GM18858 (cell line): ENCODE data around the gene TMEM179.
"Not testable (repeated sequence)": the region's sequence is repeated elsewhere in the genome, so short reads cannot be mapped to it uniquely, and the experiment has no call there.

Experiments used
- ATAC-seq: cut with Tn5 transposase; IDR thresholded peaks from one replicate; pipeline ENCODE4 v1.9.1; 2021; ENCODE audit not compliant: unreplicated experiment

The TMEM179 gene

GRCh38 chr14:104638190-104638589, 33.6 kb upstream of the TMEM179 start:
- no peak for ATAC-seq

GRCh38 chr14:104637546-104638003, 33.0 kb upstream of the TMEM179 start:
- ATAC-seq: no peak

GRCh38 chr14:104636846-104637545, 32.4 kb upstream of the TMEM179 start:
- ATAC-seq: not testable (repeated sequence)

GRCh38 chr14:104636131-104636530, 31.6 kb upstream of the TMEM179 start:
- no peak for ATAC-seq

GRCh38 chr14:104635717-104636116, 31.1 kb upstream of the TMEM179 start:
- no peak for ATAC-seq

- ATAC-seq: no peak
Measured at GRCh38 chr14:104634886-104635570, 30.5 kb upstream of the TMEM179 start.

- ATAC-seq: no peak
Measured at GRCh38 chr14:104634138-104634760, 29.7 kb upstream of the TMEM179 start.

- no peak for ATAC-seq
Measured at GRCh38 chr14:104633276-104634137, 28.9 kb upstream of the TMEM179 start.

- no peak for ATAC-seq
Measured at GRCh38 chr14:104632781-104633180, 28.2 kb upstream of the TMEM179 start.

GRCh38 chr14:104624939-104625338, 20.4 kb upstream of the TMEM179 start:
- no peak for ATAC-seq

- no peak for ATAC-seq
Measured at GRCh38 chr14:104614126-104614812, 9.7 kb upstream of the TMEM179 start.

GRCh38 chr14:104611881-104612280, 7.3 kb upstream of the TMEM179 start:
- no peak for ATAC-seq

GRCh38 chr14:104610749-104611310, 6.3 kb upstream of the TMEM179 start:
- no peak for ATAC-seq

GRCh38 chr14:104609666-104610065, 5.1 kb upstream of the TMEM179 start:
- ATAC-seq: no peak

GRCh38 chr14:104603711-104604401, 716 bp downstream of the TMEM179 start:
- no peak for ATAC-seq

- no peak for ATAC-seq
Measured at GRCh38 chr14:104602933-104603325, 1.6 kb downstream of the TMEM179 start.

- ATAC-seq: no peak
Measured at GRCh38 chr14:104602315-104602932, 2.1 kb downstream of the TMEM179 start.

GRCh38 chr14:104601786-104602185, 2.8 kb downstream of the TMEM179 start:
- no peak for ATAC-seq

- ATAC-seq: no peak
Measured at GRCh38 chr14:104600805-104601204, 3.8 kb downstream of the TMEM179 start.
